ENCODE results near the gene PLEKHG2. TPM values are rescaled to one million over a fixed set of nuclear protein-coding genes. Genes with fewer than 3 reads are reported as not detected.
"Not testable (repeated sequence)": the region's sequence is repeated elsewhere in the genome, so short reads cannot be mapped to it uniquely, and the experiment has no call there.

Gene PLEKHG2, protein sequence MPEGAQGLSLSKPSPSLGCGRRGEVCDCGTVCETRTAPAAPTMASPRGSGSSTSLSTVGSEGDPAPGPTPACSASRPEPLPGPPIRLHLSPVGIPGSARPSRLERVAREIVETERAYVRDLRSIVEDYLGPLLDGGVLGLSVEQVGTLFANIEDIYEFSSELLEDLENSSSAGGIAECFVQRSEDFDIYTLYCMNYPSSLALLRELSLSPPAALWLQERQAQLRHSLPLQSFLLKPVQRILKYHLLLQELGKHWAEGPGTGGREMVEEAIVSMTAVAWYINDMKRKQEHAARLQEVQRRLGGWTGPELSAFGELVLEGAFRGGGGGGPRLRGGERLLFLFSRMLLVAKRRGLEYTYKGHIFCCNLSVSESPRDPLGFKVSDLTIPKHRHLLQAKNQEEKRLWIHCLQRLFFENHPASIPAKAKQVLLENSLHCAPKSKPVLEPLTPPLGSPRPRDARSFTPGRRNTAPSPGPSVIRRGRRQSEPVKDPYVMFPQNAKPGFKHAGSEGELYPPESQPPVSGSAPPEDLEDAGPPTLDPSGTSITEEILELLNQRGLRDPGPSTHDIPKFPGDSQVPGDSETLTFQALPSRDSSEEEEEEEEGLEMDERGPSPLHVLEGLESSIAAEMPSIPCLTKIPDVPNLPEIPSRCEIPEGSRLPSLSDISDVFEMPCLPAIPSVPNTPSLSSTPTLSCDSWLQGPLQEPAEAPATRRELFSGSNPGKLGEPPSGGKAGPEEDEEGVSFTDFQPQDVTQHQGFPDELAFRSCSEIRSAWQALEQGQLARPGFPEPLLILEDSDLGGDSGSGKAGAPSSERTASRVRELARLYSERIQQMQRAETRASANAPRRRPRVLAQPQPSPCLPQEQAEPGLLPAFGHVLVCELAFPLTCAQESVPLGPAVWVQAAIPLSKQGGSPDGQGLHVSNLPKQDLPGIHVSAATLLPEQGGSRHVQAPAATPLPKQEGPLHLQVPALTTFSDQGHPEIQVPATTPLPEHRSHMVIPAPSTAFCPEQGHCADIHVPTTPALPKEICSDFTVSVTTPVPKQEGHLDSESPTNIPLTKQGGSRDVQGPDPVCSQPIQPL (N-terminal part only)
- 18.3 and 21.3 TPM in 2 replicates for total RNA-seq (2014; rRNA removed; shearing (Covaris generic))

DNA sequence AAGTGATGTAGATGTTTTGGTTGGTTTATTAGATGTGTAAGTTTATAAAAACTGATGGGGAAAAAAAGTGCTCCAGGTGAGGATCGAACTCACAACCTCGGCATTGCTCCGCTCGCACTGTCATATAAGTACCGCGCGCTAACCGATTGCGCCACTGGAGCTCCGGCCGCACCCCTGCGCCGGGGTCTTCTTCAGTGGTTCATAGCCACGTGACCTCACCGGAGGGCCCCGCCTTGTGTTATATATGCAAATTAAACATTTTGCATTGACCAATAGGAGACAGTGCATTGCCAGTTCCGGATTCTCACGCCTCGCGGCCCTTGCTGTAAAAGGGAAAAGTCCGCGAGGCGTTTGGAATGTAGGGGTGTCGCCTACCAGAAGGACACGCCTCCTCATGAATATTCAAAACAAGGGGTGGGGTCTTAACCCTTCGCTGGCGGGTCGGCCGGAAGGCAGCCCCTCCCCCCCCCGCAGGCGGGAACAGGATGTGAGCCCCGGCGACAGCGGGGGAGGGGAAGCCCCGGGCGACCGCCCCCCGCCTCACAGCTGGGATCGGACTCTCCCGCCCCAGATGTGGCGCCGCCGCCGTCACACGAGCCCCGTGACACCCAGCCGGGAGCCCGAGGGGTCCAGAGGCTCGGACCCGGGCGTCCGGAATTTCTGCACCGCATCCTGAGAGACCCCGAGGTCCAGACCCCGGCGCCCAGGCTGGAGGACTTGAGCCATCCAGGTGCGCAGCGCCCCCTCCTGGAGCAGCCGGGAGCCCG lies at the start of gene PLEKHG2:
Gene PLEKHG2, plus strand, starts transcription at position 570 of the 767 bp plus-strand sequence. CDS start 1,418 bp downstream, outside the sequence.
- peak; percentile 100 for DNase-seq (ENCODE audit: low spot score)
- in situ Hi-C loops (cut with HindIII; ENCODE audit: low sequenced_read_pairs): no loop called here

DNA sequence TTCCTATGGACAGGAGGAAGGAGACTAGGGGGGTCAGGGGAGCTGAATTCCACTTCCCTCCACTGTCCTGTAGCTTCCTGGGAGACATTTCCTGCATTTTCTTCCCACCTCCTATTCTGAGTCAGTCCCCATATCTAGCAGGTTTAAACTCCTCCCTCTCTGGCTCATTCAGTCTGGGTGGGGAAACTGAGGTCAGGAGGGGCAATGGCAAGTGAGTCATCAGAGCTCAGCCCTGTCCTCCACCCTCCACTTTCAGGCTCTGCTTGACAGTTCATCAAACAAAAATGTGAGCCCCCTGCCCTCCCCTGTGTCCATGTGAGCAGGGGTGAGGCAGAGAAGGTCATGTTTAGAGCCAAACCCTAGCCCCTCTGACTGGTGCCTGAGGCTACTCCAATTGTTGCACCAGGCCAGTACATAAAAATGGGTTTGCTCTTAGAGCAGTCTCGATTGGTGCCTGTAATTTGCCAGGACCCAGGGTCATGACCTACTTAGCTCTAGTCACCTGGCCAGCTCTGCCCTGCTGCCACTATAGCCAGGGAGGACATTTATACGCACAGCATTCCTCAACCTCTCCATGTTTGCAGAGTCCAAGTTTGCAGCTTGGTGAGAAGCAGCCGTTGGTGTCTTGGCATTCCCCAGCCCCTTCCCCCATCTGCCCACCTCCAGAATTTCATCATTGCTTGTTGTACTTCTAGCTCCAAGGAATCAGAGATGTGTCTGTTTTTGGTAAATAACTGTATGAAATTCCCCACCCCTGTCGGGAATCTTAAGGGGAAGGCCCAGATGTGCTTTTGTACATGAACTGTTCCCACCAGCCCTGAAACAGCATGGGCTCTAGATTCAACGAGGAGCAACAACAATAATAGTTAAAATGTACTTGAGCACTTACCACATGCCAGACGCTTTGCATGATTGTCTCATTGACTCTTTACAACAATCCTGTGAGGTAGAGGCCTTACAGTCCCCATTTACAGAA lies 49.5 kb upstream of the PLEKHG2 start:
- no peak for DNase-seq (ENCODE audit: low spot score)
- in situ Hi-C loops (cut with HindIII; ENCODE audit: low sequenced_read_pairs): no loop called here

DNA sequence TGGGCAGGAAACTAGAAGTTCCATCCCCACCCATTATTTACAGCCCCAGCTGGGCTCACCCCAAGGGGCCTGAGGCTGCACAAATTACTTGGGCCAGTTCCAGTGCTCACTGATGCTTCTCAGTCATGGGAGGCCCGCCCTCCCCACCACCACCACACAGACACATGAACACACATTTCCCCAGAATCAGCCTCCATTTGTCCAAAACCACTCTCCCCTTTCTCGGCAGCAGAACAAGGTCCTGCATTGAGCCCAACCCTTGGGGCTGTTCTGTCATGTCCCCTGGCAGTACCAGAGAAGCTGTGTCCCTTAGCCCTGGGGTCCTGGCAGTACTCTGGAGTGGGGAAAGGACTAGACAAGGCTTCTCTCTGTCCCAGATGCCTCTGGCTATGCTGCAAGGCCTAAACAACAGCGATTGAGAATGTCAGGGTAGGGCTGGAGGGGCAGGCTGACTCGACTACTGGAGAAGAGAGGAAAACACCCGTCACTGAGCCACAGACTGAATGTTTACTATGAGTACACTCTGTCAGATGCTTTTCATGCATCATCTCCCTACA lies 48.5 kb upstream of the PLEKHG2 start:
- in situ Hi-C loops (cut with HindIII; ENCODE audit: low sequenced_read_pairs): no loop called here
- peak; percentile 20 for DNase-seq (ENCODE audit: low spot score)

DNA sequence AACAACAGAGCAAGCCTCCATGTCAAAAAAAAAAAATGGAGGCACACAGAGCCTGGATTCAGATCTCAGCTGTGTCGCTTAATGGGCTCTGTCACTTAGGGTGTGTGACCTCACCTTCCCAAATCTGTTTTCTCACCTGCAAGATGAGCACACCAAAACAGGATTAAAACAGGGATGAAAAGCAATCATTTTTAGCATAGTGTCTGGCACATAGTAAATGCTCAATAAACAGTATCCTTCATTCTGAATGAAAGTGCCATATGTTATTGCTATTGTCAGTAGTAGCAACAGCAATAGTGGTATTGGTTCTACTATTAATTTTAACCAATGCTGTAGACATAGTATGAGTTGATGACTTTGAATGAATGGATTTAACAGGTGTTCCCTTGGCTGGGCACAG lies 46.9 kb upstream of the PLEKHG2 start:
- in situ Hi-C loops (cut with HindIII; ENCODE audit: low sequenced_read_pairs): no loop called here
- no peak for DNase-seq (ENCODE audit: low spot score)

DNA sequence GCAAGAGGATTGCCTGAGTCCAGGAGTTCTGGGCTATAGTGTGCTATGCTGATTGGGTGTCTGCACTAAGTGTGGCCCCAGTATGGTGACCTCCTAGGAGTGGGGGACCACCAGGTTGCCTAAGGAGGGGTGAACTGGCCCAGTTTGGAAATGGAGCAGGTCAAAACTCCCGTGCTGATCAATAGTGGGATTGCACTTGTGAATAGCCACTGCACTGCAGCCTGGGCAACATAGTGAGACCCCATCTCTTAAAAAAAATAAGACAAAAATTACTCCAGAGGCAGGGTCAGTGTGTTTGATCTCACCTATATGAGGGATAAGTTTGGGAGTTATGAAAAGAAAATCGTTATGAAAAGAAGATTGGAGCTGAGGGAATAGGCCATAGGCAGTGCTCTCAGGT lies 43.3 kb upstream of the PLEKHG2 start:
- in situ Hi-C loops (cut with HindIII; ENCODE audit: low sequenced_read_pairs): no loop called here
- no peak for DNase-seq (ENCODE audit: low spot score)

DNA sequence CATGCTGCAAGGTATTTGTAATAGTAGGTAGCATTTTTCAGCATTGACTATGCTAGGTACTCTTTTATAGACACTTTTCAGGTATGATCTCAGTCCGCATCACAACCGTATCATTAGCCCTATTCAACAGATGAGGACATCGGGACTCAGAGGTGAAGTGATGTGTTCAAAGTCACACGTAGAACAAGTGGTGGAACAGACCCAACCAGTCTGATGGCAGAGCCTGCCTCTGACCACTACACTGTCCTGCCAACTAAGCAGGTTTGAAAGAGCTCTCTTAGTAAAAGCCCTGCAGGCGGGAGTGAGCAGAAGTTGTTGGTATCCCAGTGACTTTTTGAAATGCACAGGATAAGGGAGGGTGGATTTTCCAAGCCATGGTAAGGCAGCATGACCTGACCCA lies 41.7 kb upstream of the PLEKHG2 start:
- in situ Hi-C loops (cut with HindIII; ENCODE audit: low sequenced_read_pairs): no loop called here
- no peak for DNase-seq (ENCODE audit: low spot score)

DNA sequence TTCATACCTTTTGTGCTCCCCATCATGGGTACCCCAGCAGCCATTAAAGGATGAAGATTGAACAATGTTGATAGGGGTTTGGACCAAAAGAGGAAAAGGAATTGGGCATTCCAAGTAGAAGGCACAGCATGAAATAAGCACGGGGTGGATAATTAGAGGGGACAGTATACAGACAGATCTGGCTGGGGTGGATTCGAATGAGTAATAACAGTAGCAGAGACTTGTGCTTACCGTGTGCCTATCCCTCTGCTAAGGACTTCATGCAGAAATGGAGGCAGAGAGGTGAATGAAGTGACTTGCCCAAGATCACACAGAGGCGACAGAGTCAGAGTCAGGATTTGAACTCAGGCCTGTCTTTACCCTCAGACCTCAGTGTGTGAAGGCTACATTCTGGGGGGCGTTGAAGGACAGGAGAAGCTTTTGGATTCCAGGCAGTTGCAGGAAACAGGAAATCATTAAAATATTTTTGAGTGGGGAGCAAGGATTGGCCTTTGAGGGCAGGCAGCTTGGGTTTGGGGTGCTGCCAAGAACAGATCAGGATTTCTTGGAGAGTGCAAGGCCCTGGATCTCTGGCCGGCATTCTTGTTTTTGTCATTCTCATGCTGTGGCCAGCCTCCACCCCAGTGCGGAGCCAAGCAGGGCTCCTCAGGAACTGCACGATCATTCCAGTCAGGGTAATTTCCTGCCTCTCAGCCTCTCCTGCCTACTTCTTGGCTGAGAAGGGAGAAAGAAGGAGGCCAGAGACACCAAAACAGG lies 40.2 kb upstream of the PLEKHG2 start:
- in situ Hi-C loops (cut with HindIII; ENCODE audit: low sequenced_read_pairs): no loop called here

DNA sequence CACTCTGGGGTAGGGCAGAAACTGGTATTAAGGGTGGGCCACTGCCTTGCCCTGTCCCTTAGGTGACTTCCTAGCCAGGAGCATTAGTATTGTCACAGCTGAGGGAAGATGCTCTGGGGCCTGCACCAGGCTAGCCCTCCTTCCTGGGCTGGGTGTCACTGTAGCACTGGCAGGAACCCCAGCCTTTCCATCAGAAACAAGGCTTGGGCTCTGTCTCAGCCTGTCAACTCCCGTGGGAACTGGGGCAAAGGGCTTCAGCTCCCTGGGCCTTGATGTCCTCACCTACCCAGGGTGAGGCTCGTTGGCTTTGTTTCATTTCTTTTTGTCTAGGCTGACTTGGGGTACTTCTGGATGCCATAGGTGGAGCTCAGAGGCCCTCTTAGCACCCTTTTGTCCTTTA lies 39.5 kb upstream of the PLEKHG2 start:
- in situ Hi-C loops (cut with HindIII; ENCODE audit: low sequenced_read_pairs): no loop called here
- no peak for DNase-seq (ENCODE audit: low spot score)

More for the DNA sequence above, 40.2 kb upstream of the PLEKHG2 start:
- peak; percentile 71 for DNase-seq (ENCODE audit: low spot score)

DNA sequence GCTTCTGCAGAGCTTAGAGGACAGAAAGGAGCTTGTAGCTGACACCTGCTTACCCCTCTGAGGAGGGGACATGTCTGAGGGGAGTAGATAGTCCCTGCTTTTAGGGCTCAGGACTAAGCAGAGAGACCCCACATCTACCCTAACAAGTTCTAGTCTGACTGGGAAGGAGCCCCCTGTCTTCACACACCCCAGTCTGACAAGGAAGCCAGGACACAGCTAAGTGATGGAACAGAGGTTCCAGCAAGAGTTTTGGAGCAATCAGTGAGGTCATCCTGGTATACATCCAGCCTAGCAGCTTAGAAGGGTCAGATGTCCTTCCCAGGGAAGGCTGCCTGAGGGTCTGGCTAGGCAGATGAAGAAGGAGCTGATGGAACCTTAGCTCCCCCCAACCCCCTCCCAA lies 36.5 kb upstream of the PLEKHG2 start:
- DNase-seq (ENCODE audit: low spot score): no peak
- in situ Hi-C loops (cut with HindIII; ENCODE audit: low sequenced_read_pairs): no loop called here

DNA sequence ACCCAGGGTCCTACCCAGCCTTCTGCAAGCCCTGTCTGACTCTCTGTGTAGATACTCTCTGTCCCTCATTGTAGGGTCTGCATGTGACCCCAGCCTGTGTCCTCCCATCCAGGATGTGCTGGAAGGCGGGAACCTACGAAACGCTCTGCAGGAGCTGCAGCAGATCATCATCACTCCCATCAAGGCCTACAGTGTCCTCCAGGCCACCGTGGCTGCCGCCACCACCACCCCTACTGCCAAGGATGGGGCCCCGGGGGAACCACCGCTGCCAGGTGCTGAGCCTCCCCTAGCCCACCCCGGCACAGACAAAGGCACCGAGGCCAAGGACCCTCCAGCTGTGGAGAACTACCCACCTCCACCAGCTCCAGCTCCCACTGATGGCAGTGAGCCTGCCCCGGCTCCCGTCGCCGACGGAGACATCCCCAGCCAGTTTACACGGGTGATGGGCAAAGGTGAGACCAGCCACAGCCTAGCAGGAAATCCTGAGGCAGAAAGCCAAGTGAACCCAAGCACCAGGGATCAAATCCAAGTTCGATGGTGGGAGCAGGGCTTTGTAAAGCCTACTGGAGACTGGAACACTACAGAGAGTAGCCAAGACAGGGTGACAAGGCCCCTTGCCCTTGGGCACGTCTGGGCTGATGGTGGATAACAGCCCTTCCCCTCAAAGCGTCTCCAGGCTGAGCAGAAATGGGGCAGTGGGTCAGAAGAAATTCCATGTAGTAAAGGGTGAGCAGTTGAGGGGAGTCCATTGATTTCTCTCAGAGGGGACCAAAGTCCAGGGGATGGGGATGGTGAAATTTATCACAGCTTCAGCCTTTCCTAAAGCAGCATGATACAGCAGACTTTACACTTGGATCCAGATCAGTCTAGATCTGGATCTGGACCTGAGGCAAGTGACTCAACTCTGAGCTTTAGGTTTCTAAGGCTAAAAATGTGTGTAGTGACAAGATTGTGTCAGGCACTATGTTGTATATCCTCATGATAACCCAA lies 34.8 kb upstream of the PLEKHG2 start:
- in situ Hi-C loops (cut with HindIII; ENCODE audit: low sequenced_read_pairs): no loop called here
- DNase-seq (ENCODE audit: low spot score): no peak

DNA sequence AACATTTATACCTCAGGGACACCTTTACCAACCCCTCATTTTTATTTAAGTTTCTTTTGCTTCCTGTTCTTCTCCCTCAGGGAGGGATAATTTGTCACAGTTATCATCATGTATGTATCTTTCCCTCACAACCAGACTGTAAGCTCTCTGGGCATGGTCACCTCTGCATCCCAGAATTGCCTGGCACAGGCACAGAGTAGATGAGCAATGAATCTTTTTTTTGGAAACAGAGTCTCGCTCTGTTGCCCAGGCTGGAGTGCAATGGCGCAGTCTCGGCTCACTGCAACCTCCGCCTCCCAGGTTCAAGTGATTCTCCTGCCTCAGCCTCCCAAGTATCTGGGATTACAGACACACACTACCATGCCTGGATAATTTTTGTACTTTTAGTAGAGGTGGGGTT lies 33.1 kb upstream of the PLEKHG2 start:
- DNase-seq (ENCODE audit: low spot score); in situ Hi-C loops (cut with HindIII; ENCODE audit: low sequenced_read_pairs): not testable (repeated sequence)

DNA sequence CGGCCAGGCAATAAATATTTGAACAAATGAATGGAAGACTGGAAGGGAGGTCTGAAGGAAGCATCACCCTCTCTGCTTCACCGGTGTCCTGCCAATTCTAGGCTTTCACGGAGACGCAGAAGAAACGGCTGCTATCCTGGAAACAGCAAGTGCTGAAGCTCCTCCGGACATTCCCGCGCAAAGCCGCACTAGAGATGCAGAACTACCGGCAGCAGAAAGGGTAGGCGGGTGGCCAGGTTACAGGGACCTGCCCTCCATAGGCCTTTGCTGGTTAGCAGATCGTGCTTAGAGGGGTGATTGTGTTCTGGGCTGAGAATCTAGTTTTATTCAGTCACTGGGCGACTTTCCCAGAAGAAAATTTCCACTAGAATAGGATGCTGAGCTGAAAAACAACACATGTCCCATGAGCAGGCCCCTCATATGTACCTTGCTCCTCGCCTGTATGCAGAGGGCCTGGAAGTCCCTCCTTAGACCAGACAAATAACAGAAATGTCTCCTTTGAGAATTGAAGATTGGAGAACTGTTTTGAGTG lies 32.5 kb upstream of the PLEKHG2 start:
- in situ Hi-C loops (cut with HindIII; ENCODE audit: low sequenced_read_pairs): no loop called here
- no peak for DNase-seq (ENCODE audit: low spot score)

DNA sequence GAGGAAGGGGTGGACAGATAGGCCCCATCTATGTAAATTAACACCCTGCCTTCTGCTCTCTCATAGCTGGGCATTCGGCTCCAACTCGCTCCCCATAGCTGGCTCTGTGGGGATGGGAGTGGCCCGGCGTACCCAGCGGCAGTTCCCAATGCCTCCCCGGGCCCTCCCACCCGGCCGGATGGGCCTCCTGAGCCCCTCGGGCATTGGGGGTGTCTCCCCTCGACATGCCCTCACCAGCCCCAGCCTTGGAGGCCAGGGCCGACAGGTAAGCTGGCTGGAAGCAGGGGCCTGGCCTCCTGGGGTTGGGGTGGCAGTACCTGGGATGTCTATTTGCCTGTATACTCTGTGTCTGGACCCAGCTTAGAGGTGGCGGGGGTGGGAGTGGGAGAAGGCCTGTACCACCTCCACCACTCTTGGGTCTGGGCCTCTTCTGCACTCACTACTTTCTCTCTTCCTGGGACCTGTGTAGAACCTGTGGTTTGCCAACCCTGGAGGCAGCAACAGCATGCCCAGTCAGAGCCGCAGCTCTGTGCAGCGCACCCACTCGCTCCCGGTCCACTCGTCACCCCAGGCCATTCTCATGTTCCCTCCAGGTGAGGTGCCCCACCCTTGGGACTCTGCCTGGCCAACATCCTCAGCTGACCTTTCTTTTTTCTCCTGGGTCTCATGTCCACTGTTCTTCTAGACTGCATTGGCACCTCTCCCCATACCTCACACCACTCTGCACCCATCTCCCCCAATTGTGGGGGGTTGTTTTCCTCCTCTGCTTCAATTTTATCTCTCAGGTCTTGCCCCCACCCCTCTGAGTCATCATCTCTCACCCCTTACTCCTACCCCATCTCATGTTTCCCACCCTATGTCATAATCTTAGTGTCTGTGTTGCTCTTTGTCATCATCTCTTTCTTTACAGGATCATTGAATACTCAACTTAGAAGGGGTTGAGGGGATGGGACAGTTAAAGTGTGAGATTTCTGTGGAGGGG lies 31.7 kb upstream of the PLEKHG2 start:
- in situ Hi-C loops (cut with HindIII; ENCODE audit: low sequenced_read_pairs): no loop called here
- no peak for DNase-seq (ENCODE audit: low spot score)

DNA sequence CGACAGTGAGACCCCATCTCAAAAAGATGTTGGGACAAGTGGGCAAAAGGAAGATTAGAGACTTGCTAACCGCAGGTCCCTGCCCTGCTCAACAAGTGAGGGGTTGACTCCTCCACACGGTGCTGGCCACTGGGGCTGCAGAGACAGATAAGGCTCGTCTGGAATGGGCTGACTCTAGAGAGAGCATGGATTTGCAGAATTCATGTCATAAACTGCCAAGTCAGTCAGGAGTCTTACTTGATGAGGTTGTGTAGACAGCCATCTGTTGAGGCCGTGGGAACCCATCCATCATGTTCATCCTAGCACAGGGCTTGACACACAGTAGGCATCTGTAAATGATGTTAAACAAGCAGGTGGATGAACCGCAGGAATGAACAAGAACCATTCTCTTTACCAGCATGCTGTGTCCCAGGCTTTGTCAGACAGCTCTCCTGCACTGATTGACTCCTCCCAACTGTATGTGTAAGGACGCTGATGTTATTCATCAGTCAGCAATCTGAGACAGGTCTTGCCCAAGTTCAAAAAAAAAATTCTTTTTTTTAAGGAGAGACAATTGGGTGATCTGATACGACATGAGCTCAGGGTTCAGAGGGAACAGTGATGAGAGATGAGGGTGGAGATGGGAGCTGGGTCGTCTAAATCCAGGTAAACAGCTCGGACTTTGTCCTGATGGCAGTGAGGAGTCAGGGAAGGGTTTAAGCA lies 30.4 kb upstream of the PLEKHG2 start:
- in situ Hi-C loops (cut with HindIII; ENCODE audit: low sequenced_read_pairs): no loop called here
- no peak for DNase-seq (ENCODE audit: low spot score)

All from G401 (cell line).